HepG2 (cell line): ENCODE results near the gene CADM1. TPM values are rescaled to one million over a fixed set of nuclear protein-coding genes. Genes with fewer than 3 reads are reported as not detected.

Source experiments
- ATAC-seq: fragments of 200-7000 bp; cut with Tn5 transposase; 3 replicates; pipeline ENCODE4 v1.9.1; 2020; ENCODE audit warnings: mild to moderate bottlenecking, moderate library complexity
- BruUV-seq: library from RNA; stranded (reverse); fragments of 400-500 nt; replicated peaks from 2 replicates; lab custom pipeline; 2021; lab: Mats Ljungman, UMichigan
- CTCF ChIA-PET: fragments of 300-600 bp; formaldehyde crosslinking; extraction: SDS; loops from one replicate; lab custom pipeline; 2021; ENCODE audit warnings: low total read pairs, inconsistent platforms, low intra/inter-chr PET ratio; lab: Yijun Ruan, JAX
- POLR2A ChIA-PET: fragments of 350-600 bp; sonication (Branson Sonifier 250); formaldehyde crosslinking; loops from one replicate; lab custom pipeline; 2020; ENCODE audit warnings: antibody characterized with exemption, inconsistent platforms; lab: Yijun Ruan, JAX
- DNase-seq: peaks from one replicate; pipeline ENCODE4 v3.0.0-alpha.2; 2015; ENCODE audit warnings: low spot score
- FAIRE-seq: peaks from 3 replicates; lab custom pipeline; 2011; peaks lifted over from hg19 to GRCh38; lab: Jason Lieb, UNC
- H2AFZ ChIP-seq: one replicate; pipeline ENCODE4 v1.6.1; 2011; ENCODE audit warnings: low read length, inconsistent platforms
- H3K27ac ChIP-seq: fragments of 300-600 bp; 3 replicates; pipeline ENCODE4 v1.8.0; 2011; ENCODE audit warnings: mixed run types, mild to moderate bottlenecking, mixed read lengths, low read length, inconsistent platforms; ENCODE audit not compliant: insufficient read depth; ENCODE audit errors: extremely low read length
- H3K27me3 ChIP-seq, 2 experiments: fragments of 200-600 bp in 1 of 2; 2 replicates in 1 of 2; 3 replicates in 1 of 2; pipeline versions ENCODE4 v1.6.0 to v1.8.0; 2011; ENCODE audit warnings: low read length in 2 of 2, mild to moderate bottlenecking in 2 of 2, moderate library complexity in 2 of 2, inconsistent platforms in 1 of 2; ENCODE audit not compliant: insufficient read depth in 2 of 2, control insufficient read depth in 1 of 2
- H3K36me3 ChIP-seq, 2 experiments: fragments of 200-600 bp in 1 of 2; replicated peaks in 1 of 2; 2 replicates in 1 of 2; 3 replicates in 1 of 2; pipeline versions ENCODE4 v1.5.1 to v1.8.0; 2011; ENCODE audit warnings: low read length in 2 of 2, inconsistent platforms in 1 of 2; ENCODE audit not compliant: insufficient read depth in 2 of 2, control insufficient read depth in 1 of 2
- H3K4me1 ChIP-seq: 2 replicates; pipeline ENCODE4 v1.5.1; 2012; ENCODE audit warnings: low read length, inconsistent platforms; ENCODE audit not compliant: insufficient read depth
- H3K4me2 ChIP-seq: 2 replicates; pipeline ENCODE4 v1.6.0; 2011; ENCODE audit warnings: low read depth, low read length, inconsistent platforms
- H3K4me3 ChIP-seq, 3 experiments: fragments of 200-600 bp in 1 of 3; sonication (generic), shearing (Covaris generic) in 1 of 3; replicated peaks in 1 of 3; 2 replicates each; pipeline ENCODE4 v1.5.1; 2011 to 2016; ENCODE audit warnings: low read length in 3 of 3, inconsistent platforms in 2 of 3, low read depth in 2 of 3, mild to moderate bottlenecking in 2 of 3, control low read depth in 1 of 3, mixed read lengths in 1 of 3; ENCODE audit not compliant: insufficient read depth in 1 of 3
- H3K79me2 ChIP-seq: one replicate; pipeline ENCODE4 v1.6.1; 2011; ENCODE audit warnings: low read length, inconsistent platforms; ENCODE audit not compliant: insufficient read depth
- H3K9ac ChIP-seq: 2 replicates; pipeline ENCODE4 v1.6.0; 2011; ENCODE audit warnings: mild to moderate bottlenecking, low read depth, low read length, inconsistent platforms; ENCODE audit not compliant: insufficient read depth
- H3K9me3 ChIP-seq: 2 replicates; pipeline ENCODE4 v1.5.1; 2012; ENCODE audit warnings: mild to moderate bottlenecking, low read length
- H4K20me1 ChIP-seq: 2 replicates; pipeline ENCODE4 v1.6.0; 2011; ENCODE audit warnings: inconsistent platforms, mild to moderate bottlenecking, low read length, moderate library complexity; ENCODE audit not compliant: insufficient read depth
- BORCS8-MEF2B ChIP-seq: sonication (generic); formaldehyde crosslinking; IDR thresholded peaks from 2 replicates; pipeline ENCODE4 v1.8.0; 2022; ENCODE audit warnings: mild to moderate bottlenecking, missing genetic modification reagents
- MAFF ChIP-seq: IDR thresholded peaks from 2 replicates; pipeline ENCODE4 v1.6.1; 2011; ENCODE audit warnings: low read depth, low read length, improper control_type of control experiment
- MAFK ChIP-seq, 2 experiments: IDR thresholded peaks in 1 of 2; conservative IDR thresholded peaks in 1 of 2; 2 replicates each; pipeline ENCODE4 v1.6.1; 2011; ENCODE audit warnings: improper control_type of control experiment in 2 of 2, low read length in 2 of 2
- NFYB ChIP-seq: sonication (generic); formaldehyde crosslinking; IDR thresholded peaks from 2 replicates; pipeline ENCODE4 v1.4.0; 2020; ENCODE audit warnings: missing genetic modification reagents
- RARA ChIP-seq: IDR thresholded peaks from 2 replicates; pipeline ENCODE4 v1.6.1; 2016; ENCODE audit warnings: missing genetic modification reagents, missing compliant biosample characterization
- SNAI1 ChIP-seq: sonication (generic); formaldehyde crosslinking; IDR thresholded peaks from 2 replicates; pipeline ENCODE4 v1.5.0; 2020; ENCODE audit warnings: mild to moderate bottlenecking, missing genetic modification reagents, borderline replicate concordance
- ZFAT ChIP-seq: sonication (generic); formaldehyde crosslinking; conservative IDR thresholded peaks from 2 replicates; pipeline ENCODE4 v1.8.1; 2023; ENCODE audit warnings: missing genetic modification reagents, inconsistent platforms
- ZNF839 ChIP-seq: sonication (generic); formaldehyde crosslinking; IDR thresholded peaks from 2 replicates; pipeline ENCODE4 v1.4.0; 2020; ENCODE audit warnings: missing genetic modification reagents, mild to moderate bottlenecking, borderline replicate concordance
- WGBS: methylation state at CpG from one replicate; pipeline ENCODE4 v1.1.6; 2017; ENCODE audit warnings: low lambda C conversion rate; 5-methylcytosine and 5-hydroxymethylcytosine counted together
- in situ Hi-C: cut with HindIII; loops from 2 replicates; pipeline ENCODE4 v1.10.0; 2017; ENCODE audit warnings: low pct_unique_long_range_greater_than_20kb; ENCODE audit not compliant: extremely low pct_ligation_motif_present
- intact Hi-C: fragments of 100-400 bp; cut with micrococcal nuclease; formaldehyde crosslinking; loops from one replicate; pipeline ENCODE4 v1.10.0; 2022; ENCODE audit not compliant: unreplicated experiment
- polyA plus RNA-seq, 8 experiments: library from polyadenylated mRNA; depleted of rRNA in 3 of 8; stranded (reverse) in 7 of 8; unstranded in 1 of 8; fragments of >200 nt; fragmentation: Illumina TruSeq in 4 of 8; extraction: Trizol in 4 of 8; gene quantifications; 2 replicates each; pipeline versions ENCODE4 v1.2.1 to v1.2.3, GENCODE V29; 2011 to 2016; ENCODE audit warnings: low read depth in 4 of 8, missing spikeins in 1 of 8, mixed read lengths in 1 of 8; ENCODE audit not compliant: insufficient read depth in 1 of 8
- total RNA-seq, 5 experiments: library from RNA; depleted of rRNA; stranded (reverse); fragments of >200 nt; fragmentation: Illumina TruSeq; extraction: Trizol; gene quantifications; 2 replicates each; pipeline ENCODE4 v1.2.3, GENCODE V29; 2016; ENCODE audit warnings: low read depth in 1 of 5

CADM1 gene
- total and polyA plus RNA-seq, 2 of the 13 experiments (the other 11 are each of a cell fraction or from before 2014, with no cell fraction given): 71.3 to 122 TPM

- no peak for TF ChIP-seq ZFAT (CRISPR knock-in tag)
- TF ChIP-seq RARA: no peak
Measured at GRCh38 chr11:115238086-115238485, 266.1 kb downstream of the CADM1 start (continued).

DNA sequence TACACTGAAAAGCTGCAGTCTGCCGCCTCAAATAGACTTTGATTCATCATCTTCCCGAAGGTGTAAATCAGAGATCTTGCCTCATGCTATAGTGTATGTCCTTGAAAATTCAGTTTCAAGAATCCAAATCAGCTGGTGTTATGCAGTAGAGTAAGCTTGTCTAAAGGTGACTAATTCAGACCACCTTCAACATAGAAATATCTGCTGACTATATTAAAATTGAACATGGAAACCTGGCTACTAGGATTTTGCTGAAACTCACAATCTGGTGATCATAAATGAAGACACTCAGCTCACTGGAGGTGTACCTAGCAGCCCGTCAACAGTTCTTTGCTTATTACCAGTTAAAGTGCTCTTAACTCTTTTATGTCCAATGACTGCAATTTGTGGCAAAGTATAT lies 266.6 kb downstream of the CADM1 start:
- Histone ChIP-seq H3K4me1 (no peaks in the 10 kb centered on the region), H3K4me2 (no peak overlapping the region), H3K36me3 (peaks cover 8 to 37% of the 10 kb centered on the region in 2 experiments), H3K79me2 (no peaks in the 10 kb centered on the region), H4K20me1 (no peaks in the 10 kb centered on the region; the same call in 1 of the 2 replicates), H3K9ac (no peak overlapping the region), H2AFZ (no peak overlapping the region), H3K4me3 (no peak overlapping the region), H3K27ac (no peak overlapping the region), H3K9me3 (no peaks in the 10 kb centered on the region), H3K27me3 (no peaks in the 10 kb centered on the region)
- ATAC-seq: no peak
- no peak for DNase-seq
- in situ Hi-C loops: no loop called here
- POLR2A ChIA-PET: no interaction called here
- WGBS: 95% methylated on average over 3 of the region's 3 CpGs
- BruUV-seq: no TSS peak
- no peak for FAIRE-seq
- intact Hi-C loops: no loop called here
- TF ChIP-seq MAFK (conservative IDR thresholded peaks at IDR 0.05 in 1 of 2, IDR thresholded peaks at IDR 0.05 in 1 of 2; ENCODE audit: low read length in 2 of 2) (peak; percentile 44 to 68; a peak in 3 of 4 replicates), NFYB (CRISPR knock-in tag) (no peak), MAFF (peak; percentile 48; the same call in 1 of the 2 replicates), SNAI1 (CRISPR knock-in tag) (no peak)
- CTCF ChIA-PET: no interaction called here

GRCh38 chr11:115234794-115235193 lies 269.4 kb downstream of the CADM1 start:
- Histone ChIP-seq H3K9ac (no peak overlapping the region), H4K20me1 (no peaks in the 10 kb centered on the region; the same call in 1 of the 2 replicates), H3K4me2 (no peak overlapping the region), H3K4me1 (no peaks in the 10 kb centered on the region), H3K9me3 (no peaks in the 10 kb centered on the region), H3K4me3 (no peak overlapping the region), H3K79me2 (no peaks in the 10 kb centered on the region), H3K36me3 (peaks cover 12 to 44% of the 10 kb centered on the region in 2 experiments), H2AFZ (no peak overlapping the region), H3K27me3 (no peaks in the 10 kb centered on the region), H3K27ac (no peak overlapping the region)
- ATAC-seq (no peak), DNase-seq (no peak), FAIRE-seq (no peak)
- intact Hi-C loops (no loop called here), in situ Hi-C loops (no loop called here)
- WGBS: 97% methylated on average over 4 of the region's 4 CpGs
- ChIA-PET POLR2A (no interaction called here), CTCF (no interaction called here)
- BruUV-seq: no TSS peak
- no peak for TF ChIP-seq ZNF839 (CRISPR knock-in tag)
- no peak for TF ChIP-seq BORCS8-MEF2B (CRISPR knock-in tag)
